Adrenal gland (tissue), 5 donors: ENCODE data around the gene MICAL3.

Experiments used
- CTCF ChIP-seq, 6 experiments: fragments of 450-650 bp in 4 of 6; fragments of 200-600 bp in 2 of 6; sonication (generic) in 1 of 6; IDR thresholded peaks; 1 replicate in 5 of 6; 2 replicates in 1 of 6; pipeline versions ENCODE4 v1.5.1 to v1.8.0; 2016 to 2021; ENCODE audit warnings: antibody characterized with exemption in 6 of 6, mild to moderate bottlenecking in 2 of 6, moderate library complexity in 1 of 6
- POLR2A ChIP-seq, 2 donors: fragments of 450-650 bp; IDR thresholded peaks; one replicate each; pipeline ENCODE4 v1.6.1; 2017; ENCODE audit warnings: antibody characterized with exemption in 2 of 2, mild to moderate bottlenecking in 2 of 2, moderate library complexity in 1 of 2
- donor health status: DM: no; HTN: no; CAD: no.

- TF ChIP-seq CTCF (IDR thresholded peaks at IDR 0.05) (no peak), POLR2A (IDR thresholded peaks at IDR 0.05) (no peak)
These were observed 8.2 kb upstream of the MICAL3 start for GRCh38 chr22:18032455-18033101.
